Measurements from ENCODE around the gene CTNNA2.

- no peak for TF ChIP-seq CTCF (IDR thresholded peaks at IDR 0.05)
- no peak for TF ChIP-seq POLR2A (IDR thresholded peaks at IDR 0.05)
Measured at GRCh38 chr2:80655265-80655664, 1142.4 kb downstream of the CTNNA2 start.
